TTC549 (cell line): ENCODE results near the gene PRRT1B.
"Not testable (repeated sequence)": the region's sequence is repeated elsewhere in the genome, so short reads cannot be mapped to it uniquely, and the experiment has no call there.

Source experiments
- FAIRE-seq: peaks from 2 replicates; lab custom pipeline; 2012; peaks lifted over from hg19 to GRCh38; lab: Jason Lieb, UNC

Gene PRRT1B

GRCh38 chr9:131545003-131545785, at the start of gene PRRT1B:
TSS of gene PRRT1B (plus strand) at chr9:131545523. CDS start at chr9:131545616, 93 bp downstream.
- FAIRE-seq, result no peak

DNA sequence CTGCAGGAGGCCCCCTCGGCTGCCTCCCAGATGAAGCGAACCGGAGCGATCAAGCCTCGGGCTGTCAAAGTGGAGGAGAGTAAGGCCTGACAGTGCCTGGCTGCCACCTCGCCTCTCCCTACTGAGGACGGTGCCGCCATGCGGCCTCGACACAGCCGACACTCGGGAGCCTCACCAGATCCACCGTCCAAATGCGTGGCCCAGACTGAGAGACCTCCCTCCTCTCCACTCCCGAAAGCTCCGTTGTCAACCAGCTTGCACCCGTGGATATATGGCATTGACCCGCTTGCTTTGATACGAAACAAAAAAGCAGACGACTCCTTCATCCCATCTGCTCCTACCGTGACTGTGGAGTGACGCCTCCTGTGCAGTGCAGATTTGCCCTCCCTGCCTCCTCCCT, 49.5 kb upstream of the PRRT1B start:
- no peak for FAIRE-seq

- FAIRE-seq, result no peak
These were observed 48.4 kb upstream of the PRRT1B start for GRCh38 chr9:131496844-131497405.

DNA sequence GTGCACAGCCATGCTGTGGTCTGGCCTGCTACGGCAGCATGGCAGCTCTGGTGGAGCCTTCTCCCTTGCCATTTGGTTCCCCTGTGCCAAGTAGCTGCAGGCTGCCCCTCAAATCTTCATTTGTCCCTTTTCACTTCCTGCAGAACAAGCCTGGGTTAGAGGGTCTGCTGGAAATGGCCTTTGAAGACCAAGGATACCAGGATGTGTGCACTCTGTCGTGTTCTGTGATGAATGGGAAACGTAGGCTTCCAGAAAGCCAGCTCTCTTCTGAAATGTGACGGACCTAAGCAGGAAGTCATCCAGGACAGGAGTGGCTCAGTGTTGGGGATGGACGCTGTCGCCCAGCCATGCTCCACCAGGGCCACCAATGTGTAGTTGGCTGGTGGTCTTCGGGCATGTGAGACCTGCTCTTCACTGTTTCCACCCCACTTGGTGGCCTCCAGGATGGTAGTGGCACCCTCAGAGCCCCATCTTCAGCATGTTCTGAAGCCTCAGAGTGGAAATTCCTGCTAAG, 46.0 kb upstream of the PRRT1B start:
- no peak for FAIRE-seq

GRCh38 chr9:131500377-131500776, 44.9 kb upstream of the PRRT1B start:
- no peak for FAIRE-seq

DNA sequence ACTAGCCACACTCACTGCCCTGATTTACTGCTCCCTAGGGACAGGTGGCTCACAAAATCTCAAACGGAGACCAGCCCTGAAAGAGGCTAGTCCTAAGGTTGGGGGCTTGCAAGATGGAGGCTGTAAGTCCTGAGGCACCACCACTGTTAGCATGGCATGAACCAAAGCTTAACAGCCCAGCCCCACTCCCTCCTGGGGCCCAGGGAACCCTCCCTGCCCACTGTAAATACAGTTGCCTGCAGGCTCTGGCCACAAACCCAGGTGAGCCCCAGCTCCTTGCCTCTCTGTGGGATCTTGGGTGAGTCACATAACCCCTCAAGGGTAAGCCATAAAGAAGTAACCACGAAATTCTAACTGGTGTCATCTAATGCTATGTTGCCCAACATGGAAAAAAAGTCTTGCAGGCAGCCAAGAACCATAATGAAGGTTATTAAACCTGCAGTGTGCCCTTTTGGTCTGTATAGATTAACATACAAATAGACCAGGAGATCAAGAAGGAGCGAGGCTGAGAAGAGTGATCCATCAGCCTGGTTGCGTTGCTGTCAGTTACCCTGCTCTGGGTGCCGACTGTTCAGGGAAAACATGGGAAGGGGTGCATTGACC, 44.3 kb upstream of the PRRT1B start:
- no peak for FAIRE-seq

DNA sequence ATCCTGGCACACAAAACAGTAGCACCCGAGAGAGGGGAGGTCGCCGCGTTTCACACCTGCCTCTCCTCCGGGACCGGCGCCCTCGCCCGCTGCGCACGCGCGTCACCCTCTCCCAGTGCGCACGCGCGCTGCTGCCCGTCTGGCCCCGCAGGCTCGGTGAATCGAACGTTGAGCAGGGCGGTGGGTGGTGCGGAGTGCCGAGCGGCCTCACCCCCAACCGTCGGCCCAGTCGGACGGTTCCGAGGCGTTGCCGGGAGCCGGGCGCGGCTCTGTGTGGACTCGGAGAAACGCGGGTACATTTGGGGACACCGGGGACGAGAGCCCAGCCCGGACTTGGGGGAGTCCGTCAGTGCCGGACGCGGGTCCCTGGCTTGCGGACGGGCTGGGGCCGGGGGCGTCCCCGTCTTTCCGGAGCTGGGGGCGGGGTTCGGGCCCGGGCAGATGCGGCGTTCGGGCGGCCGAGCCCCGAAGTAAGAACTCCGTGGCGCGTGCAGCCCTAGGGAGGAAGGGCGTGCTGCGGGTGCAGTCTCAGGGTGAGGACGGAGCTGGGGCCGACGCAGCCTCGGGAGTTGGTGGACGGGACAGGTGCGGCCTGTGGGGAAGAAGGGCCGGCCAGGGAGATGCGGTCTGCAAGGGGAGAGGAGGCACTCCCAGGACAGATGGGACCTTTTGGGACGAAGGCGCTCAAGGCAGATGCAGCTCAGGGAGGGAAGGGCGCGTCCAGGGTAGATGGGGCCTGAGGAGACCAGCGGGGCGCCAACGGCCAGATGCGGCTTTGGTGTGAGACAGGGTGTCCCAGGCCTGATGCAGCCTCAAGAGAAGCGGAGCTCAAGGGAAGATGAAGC, 42.3 kb upstream of the PRRT1B start, which contains the start of gene POMT1:
Gene POMT1, plus strand, starts transcription at position 138 of the 845 bp plus-strand sequence. CDS start 1,301 bp downstream, outside the sequence.
- no peak for FAIRE-seq

- FAIRE-seq, result no peak
These were observed 41.5 kb upstream of the PRRT1B start for GRCh38 chr9:131503626-131504465.

- no peak for FAIRE-seq
These were observed 40.3 kb upstream of the PRRT1B start for GRCh38 chr9:131505012-131505411.

DNA sequence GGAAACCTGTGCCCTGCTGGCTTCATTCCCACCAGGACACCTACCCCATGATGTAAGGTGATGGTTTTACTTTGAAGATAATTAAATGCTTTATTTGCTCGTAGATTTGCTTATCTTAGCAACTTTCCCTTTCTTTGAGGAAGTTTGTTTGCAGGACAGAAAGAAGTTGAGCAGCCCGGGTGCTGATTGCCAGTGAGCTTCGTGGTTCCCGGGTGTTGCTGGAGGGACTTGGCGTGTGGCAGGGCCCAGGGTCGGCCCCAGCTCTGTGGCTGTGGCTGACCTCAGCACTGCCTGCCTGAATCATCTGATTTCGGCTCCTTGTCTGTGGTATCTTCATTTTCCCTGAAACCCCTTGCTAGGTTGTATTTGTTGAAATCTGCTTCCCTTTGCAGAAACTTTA, 33.9 kb upstream of the PRRT1B start:
- FAIRE-seq, result no peak

DNA sequence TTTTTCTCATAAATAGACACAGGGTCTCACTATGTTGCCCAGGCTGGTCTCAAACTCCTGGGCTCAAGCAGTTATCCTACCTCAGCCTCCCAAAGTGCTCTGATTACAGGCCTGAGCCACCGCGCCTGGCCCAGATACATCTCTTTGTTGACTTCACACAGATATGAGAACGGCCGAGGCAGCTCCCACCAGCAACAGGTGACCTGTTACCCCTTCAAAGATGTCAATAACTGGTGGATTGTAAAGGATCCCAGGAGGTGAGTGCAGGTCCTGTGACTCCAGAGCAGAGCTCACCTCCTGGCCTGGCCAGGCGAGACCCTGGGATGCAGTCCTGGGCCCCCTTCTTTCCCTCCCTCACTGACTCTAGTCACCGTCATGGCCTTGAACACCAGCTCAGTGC, 33.4 kb upstream of the PRRT1B start:
- no peak for FAIRE-seq

GRCh38 chr9:131513177-131513576, 32.1 kb upstream of the PRRT1B start:
- no peak for FAIRE-seq

DNA sequence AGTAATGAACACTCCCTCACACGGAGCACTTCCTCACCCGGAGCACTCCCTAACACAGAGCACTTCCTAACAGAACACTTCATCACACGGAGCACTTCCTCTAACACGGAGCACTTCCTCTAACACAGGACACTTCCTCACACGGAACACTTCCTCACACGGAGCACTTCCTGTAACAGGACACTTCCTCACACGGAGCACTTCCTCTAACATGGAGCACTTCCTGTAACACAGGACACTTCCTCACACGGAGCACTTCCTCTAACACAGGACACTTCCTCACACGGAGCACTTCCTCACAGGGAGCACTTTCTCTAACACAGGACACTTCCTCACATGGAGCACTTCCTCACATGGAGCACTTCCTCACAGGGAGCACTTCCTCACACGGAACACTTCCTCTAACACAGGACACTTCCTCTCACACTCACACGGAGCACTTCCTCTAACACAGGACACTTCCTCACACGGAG, 29.7 kb upstream of the PRRT1B start:
- not testable (repeated sequence) for FAIRE-seq

- FAIRE-seq, result no peak
These were observed 29.2 kb upstream of the PRRT1B start for GRCh38 chr9:131516100-131516499.

GRCh38 chr9:131516930-131517329, 28.4 kb upstream of the PRRT1B start:
- no peak for FAIRE-seq

DNA sequence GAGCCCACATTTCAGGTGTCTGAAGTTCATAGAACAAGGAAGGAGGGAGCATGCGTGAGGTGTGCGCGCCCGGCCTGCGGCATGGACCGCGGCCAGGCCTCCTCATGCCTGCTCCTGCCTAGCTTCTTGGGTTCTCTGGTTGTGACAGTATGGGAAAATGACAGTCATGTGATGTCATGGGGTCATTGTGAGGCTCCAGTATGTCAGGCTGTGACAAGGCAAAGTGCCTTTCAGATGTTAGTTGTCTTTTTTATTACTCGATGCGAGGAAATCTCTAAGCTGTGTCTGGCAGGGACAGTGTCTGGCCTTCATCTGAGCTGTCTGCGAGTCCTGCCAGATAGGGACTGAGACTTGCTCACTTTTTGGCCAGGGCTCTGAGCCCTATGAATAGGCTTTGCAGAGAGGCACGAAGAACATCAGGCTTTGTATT, 27.5 kb upstream of the PRRT1B start:
- FAIRE-seq, result no peak

DNA sequence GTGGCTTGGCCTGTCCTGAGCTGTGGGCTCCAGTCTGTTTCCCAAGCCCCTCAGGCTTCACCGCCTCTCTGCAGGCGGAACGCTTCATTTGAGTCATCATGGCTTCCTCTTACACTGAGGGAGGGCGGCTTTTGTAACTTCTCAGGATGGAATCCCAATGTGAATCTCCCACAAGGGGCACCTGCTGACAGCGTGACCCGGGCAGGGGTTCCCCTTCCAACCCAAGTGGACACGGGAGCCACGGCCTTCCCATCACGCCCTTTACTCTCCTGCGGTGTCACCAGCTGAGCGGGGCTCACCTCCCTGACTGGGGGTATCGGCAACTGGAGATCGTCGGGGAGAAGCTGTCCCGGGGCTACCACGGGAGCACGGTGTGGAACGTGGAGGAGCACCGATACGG, 26.8 kb upstream of the PRRT1B start:
- no peak for FAIRE-seq

DNA sequence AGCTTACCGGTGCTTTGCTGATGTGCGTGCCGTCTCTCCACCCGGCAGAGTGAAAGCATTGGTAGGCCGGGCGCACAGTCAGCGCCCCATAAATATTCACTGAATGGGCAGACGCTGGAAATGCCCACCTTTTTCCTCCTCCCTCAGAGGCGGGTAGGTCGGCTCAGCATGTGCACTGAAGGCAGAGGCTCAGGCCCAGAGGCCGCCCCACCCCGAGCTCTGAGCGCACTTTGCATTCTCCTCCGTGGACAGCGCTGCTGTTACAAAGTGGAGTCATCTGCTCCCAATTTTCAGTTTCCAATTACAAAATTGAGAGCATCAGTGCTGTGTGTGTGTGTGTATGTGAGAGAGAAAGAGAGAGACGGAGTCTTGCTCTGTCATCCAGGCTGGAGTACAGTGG, 24.8 kb upstream of the PRRT1B start:
- no peak for FAIRE-seq

- FAIRE-seq, result no peak
These were observed 24.1 kb upstream of the PRRT1B start for GRCh38 chr9:131521203-131521602.

- no peak for FAIRE-seq
These were observed 23.5 kb upstream of the PRRT1B start for GRCh38 chr9:131521822-131522221.
